Fibroblast of lung (primary cell): Measurements from ENCODE around the gene PRODH2. TPM values are rescaled to one million over a fixed set of nuclear protein-coding genes. Genes with fewer than 3 reads are reported as not detected.

Experiments used
- DNase-seq, 2 donors: peaks; one replicate each; pipeline versions ENCODE4 v3.0.0 to v3.0.0-alpha.2; 2010; ENCODE audit warnings: low read depth in 2 of 2
- H2AFZ ChIP-seq: 2 replicates; pipeline ENCODE4 v1.5.1; 2012; ENCODE audit warnings: low read length, control low read depth, inconsistent platforms
- H3K27ac ChIP-seq: 2 replicates; pipeline ENCODE4 v1.5.1; 2011; ENCODE audit warnings: low read length, control low read depth; ENCODE audit not compliant: insufficient read depth
- H3K27me3 ChIP-seq: 2 replicates; pipeline ENCODE4 v1.5.1; 2011; ENCODE audit warnings: mild to moderate bottlenecking, low read length; ENCODE audit not compliant: control insufficient read depth, insufficient read depth
- H3K36me3 ChIP-seq: 2 replicates; pipeline ENCODE4 v1.5.1; 2011; ENCODE audit warnings: low read length; ENCODE audit not compliant: control insufficient read depth, insufficient read depth
- H3K4me1 ChIP-seq: 2 replicates; pipeline ENCODE4 v1.5.1; 2011; ENCODE audit warnings: low read length; ENCODE audit not compliant: control insufficient read depth, insufficient read depth; ENCODE audit errors: extremely low read depth
- H3K4me2 ChIP-seq: 2 replicates; pipeline ENCODE4 v1.5.1; 2011; ENCODE audit warnings: low read length, control low read depth; ENCODE audit not compliant: insufficient read depth; ENCODE audit errors: extremely low read depth
- H3K4me3 ChIP-seq, 4 experiments: fragments of 200-600 bp in 1 of 4; sonication (generic) in 1 of 4; replicated peaks in 1 of 4; 2 replicates each; pipeline ENCODE4 v1.5.1; 2011 to 2016; ENCODE audit warnings: low read length in 4 of 4, low read depth in 3 of 4, mild to moderate bottlenecking in 3 of 4, control low read depth in 2 of 4, inconsistent platforms in 1 of 4, mixed read lengths in 1 of 4; ENCODE audit not compliant: insufficient read depth in 1 of 4; ENCODE audit errors: control extremely low read depth in 1 of 4
- H3K79me2 ChIP-seq: 2 replicates; pipeline ENCODE4 v1.5.1; 2012; ENCODE audit warnings: mild to moderate bottlenecking, low read length, inconsistent platforms; ENCODE audit not compliant: control insufficient read depth, insufficient read depth
- H3K9ac ChIP-seq: 2 replicates; pipeline ENCODE4 v1.5.1; 2011; ENCODE audit warnings: mild to moderate bottlenecking, low read length, control low read depth; ENCODE audit not compliant: insufficient read depth
- H3K9me3 ChIP-seq: 2 replicates; pipeline ENCODE4 v1.5.1; 2012; ENCODE audit warnings: low read depth, low read length; ENCODE audit not compliant: control insufficient read depth, insufficient read depth
- H4K20me1 ChIP-seq: 2 replicates; pipeline ENCODE4 v1.5.1; 2011; ENCODE audit warnings: low read length; ENCODE audit not compliant: control insufficient read depth, insufficient read depth; ENCODE audit errors: extremely low read depth
- EZH2 ChIP-seq: IDR thresholded peaks from 2 replicates; pipeline ENCODE4 v1.5.1; 2012; ENCODE audit warnings: low read length, control low read depth, mild to moderate bottlenecking; ENCODE audit errors: missing control alignments
- polyA plus RNA-seq, 2 donors: library from polyadenylated mRNA; depleted of rRNA in 1 of 2; stranded (reverse) in 1 of 2; unstranded in 1 of 2; fragments of >200 nt; gene quantifications; 2 replicates each; pipeline ENCODE4 v1.2.1, GENCODE V29; 2011 to 2012; ENCODE audit warnings: missing spikeins in 1 of 2
- total RNA-seq: library from RNA; depleted of rRNA; stranded (reverse); fragments of >200 nt; gene quantifications from 2 replicates; pipeline ENCODE4 v1.2.1, GENCODE V29; 2014
- TF ChIP-seq, protein P1 (sequence below), 2 donors: IDR thresholded peaks in 1 of 2; conservative IDR thresholded peaks in 1 of 2; 1 replicate in 1 of 2; 2 replicates in 1 of 2; pipeline ENCODE4 v1.5.1; 2011 to 2012; ENCODE audit warnings: low read length in 2 of 2, control low read depth in 1 of 2, inconsistent platforms in 1 of 2, low read depth in 1 of 2, mild to moderate bottlenecking in 1 of 2

Gene PRODH2
- total and polyA plus RNA-seq, 2 donors (not counting 1 experiment from before 2014, with no cell fraction given) = not detected

DNA sequence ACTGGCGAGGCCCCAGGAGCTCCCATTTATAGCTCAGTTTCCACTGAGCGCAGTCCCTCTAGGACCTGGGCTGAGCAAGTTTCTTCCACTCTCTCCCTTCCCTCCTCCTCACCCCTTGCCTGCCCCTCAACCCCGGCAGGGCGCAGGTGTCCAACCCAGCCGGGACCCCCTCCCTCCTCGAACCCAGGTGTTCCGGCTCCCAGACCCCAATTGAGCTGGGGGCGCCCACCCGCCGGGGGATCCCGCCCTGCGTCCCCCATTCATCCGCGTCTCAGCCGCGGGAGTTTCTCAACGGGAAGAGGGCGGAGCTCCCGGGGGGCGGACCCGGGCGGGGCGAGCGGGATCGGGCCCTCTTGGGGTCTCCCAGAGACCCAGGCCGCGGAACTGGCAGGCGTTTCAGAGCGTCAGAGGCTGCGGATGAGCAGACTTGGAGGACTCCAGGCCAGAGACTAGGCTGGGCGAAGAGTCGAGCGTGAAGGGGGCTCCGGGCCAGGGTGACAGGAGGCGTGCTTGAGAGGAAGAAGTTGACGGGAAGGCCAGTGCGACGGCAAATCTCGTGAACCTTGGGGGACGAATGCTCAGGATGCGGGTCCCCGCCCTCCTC lies 44.0 kb upstream of the PRODH2 start, which contains the start of gene KIRREL2:
Gene KIRREL2, plus strand, starts transcription at position 366 of the 604 bp plus-strand sequence. Its CDS starts 209 bp downstream, at position 575.
- H3K9me3 ChIP-seq = no peaks in the 10 kb centered on the region
- no peak for DNase-seq
- no peaks in the 10 kb centered on the region for H3K79me2 ChIP-seq
- H3K4me3 ChIP-seq = peak within 1 kb of the TSS in 2 of 4 experiments; percentile 21 to 51
- H3K27ac ChIP-seq = no peak within 1 kb of the TSS
- no peak within 1 kb of the TSS for H3K9ac ChIP-seq
- H3K36me3 ChIP-seq = no peaks in the 10 kb centered on the region
- peaks cover 55% of the 10 kb centered on the region for H3K27me3 ChIP-seq
- peak; percentile 58 for TF ChIP-seq EZH2
- TF ChIP-seq, protein P1, sequence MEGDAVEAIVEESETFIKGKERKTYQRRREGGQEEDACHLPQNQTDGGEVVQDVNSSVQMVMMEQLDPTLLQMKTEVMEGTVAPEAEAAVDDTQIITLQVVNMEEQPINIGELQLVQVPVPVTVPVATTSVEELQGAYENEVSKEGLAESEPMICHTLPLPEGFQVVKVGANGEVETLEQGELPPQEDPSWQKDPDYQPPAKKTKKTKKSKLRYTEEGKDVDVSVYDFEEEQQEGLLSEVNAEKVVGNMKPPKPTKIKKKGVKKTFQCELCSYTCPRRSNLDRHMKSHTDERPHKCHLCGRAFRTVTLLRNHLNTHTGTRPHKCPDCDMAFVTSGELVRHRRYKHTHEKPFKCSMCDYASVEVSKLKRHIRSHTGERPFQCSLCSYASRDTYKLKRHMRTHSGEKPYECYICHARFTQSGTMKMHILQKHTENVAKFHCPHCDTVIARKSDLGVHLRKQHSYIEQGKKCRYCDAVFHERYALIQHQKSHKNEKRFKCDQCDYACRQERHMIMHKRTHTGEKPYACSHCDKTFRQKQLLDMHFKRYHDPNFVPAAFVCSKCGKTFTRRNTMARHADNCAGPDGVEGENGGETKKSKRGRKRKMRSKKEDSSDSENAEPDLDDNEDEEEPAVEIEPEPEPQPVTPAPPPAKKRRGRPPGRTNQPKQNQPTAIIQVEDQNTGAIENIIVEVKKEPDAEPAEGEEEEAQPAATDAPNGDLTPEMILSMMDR (conservative IDR thresholded peaks at IDR 0.05 in 1 of 2, IDR thresholded peaks at IDR 0.05 in 1 of 2; ENCODE audit: low read depth in 1 of 2, low read length in 2 of 2) = no peak
- peak within 1 kb of the TSS; percentile 51 for H3K4me2 ChIP-seq
- no peak within 1 kb of the TSS for H2AFZ ChIP-seq
- no peaks in the 10 kb centered on the region for H3K4me1 ChIP-seq
- H4K20me1 ChIP-seq = no peaks in the 10 kb centered on the region

GRCh38 chr19:35853038-35853756 lies 40.6 kb upstream of the PRODH2 start:
- no peak for DNase-seq
- Histone ChIP-seq H3K9ac (no peak overlapping the region), H2AFZ (no peak overlapping the region), H3K79me2 (no peaks in the 10 kb centered on the region), H3K27ac (no peak overlapping the region), H3K9me3 (no peaks in the 10 kb centered on the region), H3K36me3 (no peaks in the 10 kb centered on the region), H3K4me1 (no peaks in the 10 kb centered on the region), H3K27me3 (peaks cover 32% of the 10 kb centered on the region), H3K4me2 (no peak overlapping the region), H4K20me1 (no peaks in the 10 kb centered on the region), H3K4me3 (no peak overlapping the region)
- TF ChIP-seq, protein P1 (conservative IDR thresholded peaks at IDR 0.05 in 1 of 2, IDR thresholded peaks at IDR 0.05 in 1 of 2; ENCODE audit: low read depth in 1 of 2, low read length in 2 of 2) = no peak
- no peak for TF ChIP-seq EZH2

DNA sequence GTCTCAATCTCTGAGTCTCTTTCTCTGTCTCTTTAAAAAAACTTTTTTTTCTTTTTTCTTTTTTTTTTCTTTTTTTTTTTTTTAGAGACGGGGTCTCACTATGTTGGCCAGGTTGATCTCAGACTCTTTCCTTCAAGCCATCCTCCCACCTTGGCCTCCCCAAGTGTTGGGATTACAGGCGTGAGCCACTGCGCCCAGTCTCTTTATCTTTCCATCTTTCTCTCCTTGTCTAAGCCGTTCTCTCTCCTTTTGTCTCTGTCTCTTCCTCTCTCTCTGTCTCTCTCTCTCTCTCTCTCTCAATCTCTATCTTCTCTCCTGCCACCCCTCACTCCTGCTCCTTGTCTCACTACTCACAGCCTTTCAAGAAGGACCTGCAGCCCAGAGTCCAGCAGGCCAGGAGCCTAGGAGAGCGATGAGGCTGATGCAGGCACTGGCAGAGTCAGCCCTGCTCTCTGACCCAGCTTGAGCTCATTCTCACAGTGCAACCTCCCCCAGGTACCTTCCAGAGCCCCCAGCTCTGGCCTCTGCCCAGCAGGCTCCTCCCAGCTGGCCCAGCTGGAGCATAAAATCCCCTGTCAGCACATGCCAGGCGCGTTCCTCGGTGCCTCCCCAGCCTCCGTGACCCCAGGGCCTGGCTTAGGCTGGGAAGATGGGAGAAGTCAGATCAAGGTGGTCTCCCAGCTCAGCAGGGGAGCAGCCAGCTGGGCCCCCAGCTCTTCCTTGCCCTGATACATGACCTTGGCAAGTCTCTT lies 39.6 kb upstream of the PRODH2 start, which contains the start of gene NPHS1:
Gene NPHS1, minus strand, starts transcription at position 476 of the 752 bp plus-strand sequence. CDS start 667 bp downstream, outside the sequence.
- Histone ChIP-seq H3K9ac (no peak within 1 kb of the TSS), H2AFZ (no peak within 1 kb of the TSS), H3K27ac (no peak within 1 kb of the TSS), H3K36me3 (no peaks in the 10 kb centered on the region), H3K9me3 (no peaks in the 10 kb centered on the region), H4K20me1 (no peaks in the 10 kb centered on the region), H3K4me1 (no peaks in the 10 kb centered on the region), H3K79me2 (no peaks in the 10 kb centered on the region), H3K4me2 (no peak within 1 kb of the TSS), H3K27me3 (peaks cover 27% of the 10 kb centered on the region), H3K4me3 (no peak within 1 kb of the TSS)
- no peak for TF ChIP-seq EZH2
- TF ChIP-seq, protein P1 (conservative IDR thresholded peaks at IDR 0.05 in 1 of 2, IDR thresholded peaks at IDR 0.05 in 1 of 2; ENCODE audit: low read depth in 1 of 2, low read length in 2 of 2) = no peak
- DNase-seq = no peak
